Esophagus muscularis mucosa (tissue), 4 donors: ENCODE results near the gene NTRK3.

ENCODE experiments used
- CTCF ChIP-seq, 3 experiments: fragments of 200-600 bp in 2 of 3; fragments of 450-650 bp in 1 of 3; sonication (generic) in 2 of 3; IDR thresholded peaks; one replicate each; pipeline ENCODE4 v1.5.1; 2017 to 2019; ENCODE audit warnings: antibody characterized with exemption in 3 of 3, mild to moderate bottlenecking in 2 of 3, moderate library complexity in 1 of 3
- EP300 ChIP-seq: sonication (generic); formaldehyde crosslinking; IDR thresholded peaks from one replicate; pipeline ENCODE4 v1.6.1; 2017; ENCODE audit warnings: antibody characterized with exemption
- POLR2A ChIP-seq: fragments of 450-650 bp; IDR thresholded peaks from one replicate; pipeline ENCODE4 v1.6.1; 2017; ENCODE audit warnings: antibody characterized with exemption, moderate library complexity, mild to moderate bottlenecking, low read depth
- POLR2AphosphoS5 ChIP-seq, 2 donors: sonication (generic); formaldehyde crosslinking; IDR thresholded peaks; one replicate each; pipeline ENCODE4 v1.6.1; 2017; ENCODE audit warnings: antibody characterized with exemption in 2 of 2

- TF ChIP-seq POLR2A: no peak
- no peak for TF ChIP-seq EP300
- no peak for TF ChIP-seq CTCF (IDR thresholded peaks at IDR 0.05)
- no peak for TF ChIP-seq POLR2AphosphoS5 (IDR thresholded peaks at IDR 0.05)
Observed at GRCh38 chr15:87887177-87887576, 369.4 kb downstream of the NTRK3 start.
